ENCODE data around the gene PTTG1IP. TPM values are rescaled to one million over a fixed set of nuclear protein-coding genes. Genes with fewer than 3 reads are reported as not detected.
A peak's percentile ranks its signal among the peaks of the same experiment; 100 is the strongest.

Gene PTTG1IP
- total and polyA plus RNA-seq, 10 of the 15 experiments (the other 5 are each of a cell fraction or from before 2014, with no cell fraction given): 2.4 to 56.4 (median 44.4) TPM

GRCh38 chr21:44805226-44805625 lies 68.3 kb downstream of the PTTG1IP start:
- ChIA-PET POLR2A (interaction anchor here (0.6 kb wide), 1 partner anchor 1145 kb away, joined by 3 read pairs; no protein-coding TSS in a partner anchor), SMC1A (ENCODE audit: uncharacterized antibody, unreplicated experiment) (interaction anchor here (1.0 to 1.4 kb wide), 2 partner anchors 9 to 12 kb away, joined by 3 to 4 read pairs; no protein-coding TSS in a partner anchor), RAD21 (ENCODE audit: unreplicated experiment) (no interaction called here), CTCF (interaction anchor here (0.9 to 2.9 kb wide), 3 partner anchors 10 to 15 kb away, joined by 3 to 16 read pairs (median 4); no protein-coding TSS in a partner anchor)
- H3K9me3 ChIP-seq (replicated peaks; ENCODE audit: control insufficient read depth, insufficient read depth, low read length): no peaks in the 10 kb centered on the region
- intact Hi-C loops (cut with micrococcal nuclease; ENCODE audit: unreplicated experiment): loop anchor here (10.0 kb wide), 1 partner anchor 330 kb away; no protein-coding TSS in a partner anchor
- H3K36me3 ChIP-seq (ENCODE audit: control insufficient read depth in 2 of 2, insufficient read depth in 2 of 2, low read length in 1 of 2): peaks cover 10 to 19% of the 10 kb centered on the region in 2 experiments
- H3K79me2 ChIP-seq (ENCODE audit: control insufficient read depth, insufficient read depth, low read length): peaks cover 24% of the 10 kb centered on the region
- no peak overlapping the region for H3K9ac ChIP-seq (ENCODE audit: control insufficient read depth, insufficient read depth, low read length)
- no peak for DNase-seq (ENCODE audit: low read depth, low spot score)
- no peak for TF ChIP-seq BMI1 (IDR thresholded peaks at IDR 0.05; ENCODE audit: borderline replicate concordance)
- no peak for TF ChIP-seq CREM (IDR thresholded peaks at IDR 0.05; ENCODE audit: low read depth)
- no peak for TF ChIP-seq PML (IDR thresholded peaks at IDR 0.05; ENCODE audit: low read length)
- TF ChIP-seq ZZZ3 (IDR thresholded peaks at IDR 0.05; ENCODE audit: control insufficient read depth, insufficient read length, low read depth): no peak
- TF ChIP-seq BRCA1 (IDR thresholded peaks at IDR 0.05; ENCODE audit: low read depth, low read length): no peak
- TF ChIP-seq POLR2A (IDR thresholded peaks at IDR 0.05; ENCODE audit: low read depth, low read length): peak; percentile 17; the same call in 1 of the 2 replicates
- no peak for TF ChIP-seq SRF (IDR thresholded peaks at IDR 0.05; ENCODE audit: low read depth in 2 of 2, low read length in 2 of 2)
- no peaks in the 10 kb centered on the region for H3K27me3 ChIP-seq (replicated peaks in 1 of 2; ENCODE audit: control insufficient read depth in 2 of 2, insufficient read depth in 2 of 2, low read length in 1 of 2)
- no peak overlapping the region for H3K4me3 ChIP-seq
- ATAC-seq: no peak
- no peaks in the 10 kb centered on the region for H4K20me1 ChIP-seq (ENCODE audit: control insufficient read depth, insufficient read depth)
- H2AFZ ChIP-seq (ENCODE audit: control insufficient read depth, low read depth, low read length): no peak overlapping the region
- no peak overlapping the region for H3K27ac ChIP-seq (ENCODE audit: control insufficient read depth, insufficient read depth)
- no TSS peak for BruUV-seq (replicated peaks)
- in situ Hi-C loops (cut with MboI): no loop called here
- H3K4me1 ChIP-seq (ENCODE audit: control insufficient read depth, insufficient read depth, low read length): peaks cover 10% of the 10 kb centered on the region
- WGBS (ENCODE audit: insufficient coverage, insufficient replicate concordance, low lambda C conversion rate, missing lambda C conversion rate): 71% methylated on average over 4 of the region's 4 CpGs
- no peak overlapping the region for H3K4me2 ChIP-seq (ENCODE audit: control insufficient read depth, insufficient read depth)
- no peak for FAIRE-seq

- CTCF ChIA-PET: interaction anchor here (0.9 to 2.9 kb wide), 3 partner anchors 11 to 15 kb away, joined by 3 to 16 read pairs (median 4); no protein-coding TSS in a partner anchor
- FAIRE-seq: no peak
Measured at GRCh38 chr21:44804762-44805161, 68.7 kb downstream of the PTTG1IP start.

More at GRCh38 chr21:44804762-44805161, 68.7 kb downstream of the PTTG1IP start:
- no peak overlapping the region for H3K27ac ChIP-seq (ENCODE audit: control insufficient read depth, insufficient read depth)
- peaks cover 12% of the 10 kb centered on the region for H3K4me1 ChIP-seq (ENCODE audit: control insufficient read depth, insufficient read depth, low read length)
- H3K9me3 ChIP-seq (replicated peaks; ENCODE audit: control insufficient read depth, insufficient read depth, low read length): no peaks in the 10 kb centered on the region
- H3K4me3 ChIP-seq: no peak overlapping the region
- BruUV-seq (replicated peaks): no TSS peak
- in situ Hi-C loops (cut with MboI) (no loop called here), intact Hi-C loops (cut with micrococcal nuclease; ENCODE audit: unreplicated experiment) (loop anchor here (5.0 to 10.0 kb wide), 3 partner anchors 68 to 330 kb away; partner anchors contain the start of gene PTTG1IP)
- H4K20me1 ChIP-seq (ENCODE audit: control insufficient read depth, insufficient read depth): no peaks in the 10 kb centered on the region
- no peak for TF ChIP-seq MXI1 (IDR thresholded peaks at IDR 0.05; ENCODE audit: low read depth, low read length)
- TF ChIP-seq POLR2A (IDR thresholded peaks at IDR 0.05; ENCODE audit: low read depth, low read length): peak; percentile 21
- no peak for TF ChIP-seq HDGF (IDR thresholded peaks at IDR 0.05)
- TF ChIP-seq BRCA1 (IDR thresholded peaks at IDR 0.05; ENCODE audit: low read depth, low read length): no peak
- TF ChIP-seq ZNF207 (IDR thresholded peaks at IDR 0.05; ENCODE audit: borderline replicate concordance): no peak
- no peak for TF ChIP-seq FOS (IDR thresholded peaks at IDR 0.05; ENCODE audit: borderline replicate concordance, extremely low read depth, insufficient read length)
- no peaks in the 10 kb centered on the region for H3K27me3 ChIP-seq (replicated peaks in 1 of 2; ENCODE audit: control insufficient read depth in 2 of 2, insufficient read depth in 2 of 2, low read length in 1 of 2)
- DNase-seq (ENCODE audit: low read depth, low spot score): no peak
- peaks cover 28% of the 10 kb centered on the region for H3K79me2 ChIP-seq (ENCODE audit: control insufficient read depth, insufficient read depth, low read length)
- WGBS (ENCODE audit: insufficient coverage, insufficient replicate concordance, low lambda C conversion rate, missing lambda C conversion rate): 97% methylated on average over 6 of the region's 6 CpGs
- H2AFZ ChIP-seq (ENCODE audit: control insufficient read depth, low read depth, low read length): no peak overlapping the region
- ATAC-seq: no peak
- ChIA-PET SMC1A (ENCODE audit: uncharacterized antibody, unreplicated experiment) (interaction anchor here (1.0 to 1.4 kb wide), 2 partner anchors 10 to 11 kb away, joined by 3 to 4 read pairs; no protein-coding TSS in a partner anchor), POLR2A (interaction anchor here (0.5 kb wide), 1 partner anchor 208 kb away, joined by 5 read pairs; no protein-coding TSS in a partner anchor), RAD21 (ENCODE audit: unreplicated experiment) (no interaction called here)
- no peak overlapping the region for H3K9ac ChIP-seq (ENCODE audit: control insufficient read depth, insufficient read depth, low read length)
- no peak overlapping the region for H3K4me2 ChIP-seq (ENCODE audit: control insufficient read depth, insufficient read depth)
- peaks cover 8 to 17% of the 10 kb centered on the region in 2 experiments for H3K36me3 ChIP-seq (ENCODE audit: control insufficient read depth in 2 of 2, insufficient read depth in 2 of 2, low read length in 1 of 2)
